GM23338 (cell line): Measurements from ENCODE around the gene CFLAR. TPM values are rescaled to one million over a fixed set of nuclear protein-coding genes. Genes with fewer than 3 reads are reported as not detected.

Source experiments
- ATAC-seq: fragments of 200-7000 bp; cut with Tn5 transposase; 3 replicates; pipeline ENCODE4 v1.9.1; 2020
- DNase-seq: peaks from one replicate; pipeline ENCODE4 v3.0.0-alpha.2; 2015; ENCODE audit warnings: low spot score
- H2AFZ ChIP-seq: fragments of 200-600 bp; sonication (generic); 2 replicates; pipeline ENCODE4 v1.8.0; 2016; ENCODE audit warnings: antibody characterized with exemption, mild to moderate bottlenecking, moderate library complexity
- H3F3A ChIP-seq: fragments of 200-600 bp; sonication (generic); replicated peaks from 2 replicates; pipeline ENCODE4 v1.8.0; 2017; ENCODE audit warnings: antibody characterized with exemption, mixed run types, low read depth
- H3K27ac ChIP-seq: fragments of 200-600 bp; sonication (generic); 2 replicates; pipeline ENCODE4 v1.6.1; 2016; ENCODE audit warnings: low read depth
- H3K27me3 ChIP-seq: fragments of 200-600 bp; sonication (generic); 2 replicates; pipeline ENCODE4 v1.8.0; 2016; ENCODE audit warnings: mild to moderate bottlenecking, mixed run types, moderate library complexity; ENCODE audit not compliant: insufficient read depth
- H3K36me3 ChIP-seq: fragments of 200-600 bp; sonication (generic); 2 replicates; pipeline ENCODE4 v1.8.0; 2016; ENCODE audit warnings: mild to moderate bottlenecking; ENCODE audit not compliant: insufficient read depth
- H3K4me1 ChIP-seq: fragments of 200-600 bp; sonication (generic); 2 replicates; pipeline ENCODE4 v1.8.0; 2016; ENCODE audit warnings: mild to moderate bottlenecking, moderate library complexity; ENCODE audit not compliant: insufficient read depth
- H3K4me2 ChIP-seq: fragments of 200-600 bp; sonication (generic); 2 replicates; pipeline ENCODE4 v1.7.1; 2017; ENCODE audit warnings: mixed run types
- H3K4me3 ChIP-seq: fragments of 200-600 bp; sonication (generic); 2 replicates; pipeline ENCODE4 v1.6.1; 2016; ENCODE audit warnings: mixed run types
- H3K79me2 ChIP-seq: fragments of 200-600 bp; sonication (generic); replicated peaks from 2 replicates; pipeline ENCODE4 v1.8.0; 2017; ENCODE audit warnings: mild to moderate bottlenecking; ENCODE audit not compliant: insufficient read depth
- H3K9me2 ChIP-seq: fragments of 200-600 bp; sonication (generic); 2 replicates; pipeline ENCODE4 v1.8.0; 2017; ENCODE audit not compliant: insufficient read depth
- H4K20me1 ChIP-seq: fragments of 200-600 bp; sonication (generic); replicated peaks from 2 replicates; pipeline ENCODE4 v1.8.0; 2017; ENCODE audit warnings: mild to moderate bottlenecking; ENCODE audit not compliant: insufficient read depth
- H3K27ac Mint-ChIP-seq: 2 replicates; pipeline ENCODE4 v1.8.0; 2020; ENCODE audit warnings: inconsistent platforms, mild to moderate bottlenecking, moderate library complexity, mixed read lengths
- H3K27me3 Mint-ChIP-seq: 3 replicates; pipeline ENCODE4 v1.8.0; 2022; ENCODE audit warnings: low read depth, mild to moderate bottlenecking, moderate library complexity, mixed read lengths, inconsistent platforms; ENCODE audit not compliant: insufficient read depth, poor library complexity
- H3K36me3 Mint-ChIP-seq: 3 replicates; pipeline ENCODE4 v1.8.0; 2021; ENCODE audit warnings: low read depth, mild to moderate bottlenecking, inconsistent platforms, moderate library complexity, mixed read lengths
- H3K4me1 Mint-ChIP-seq: 3 replicates; pipeline ENCODE4 v1.8.0; 2020; ENCODE audit warnings: mild to moderate bottlenecking, inconsistent platforms, mixed read lengths
- H3K4me3 Mint-ChIP-seq: 3 replicates; pipeline ENCODE4 v1.8.0; 2021; ENCODE audit warnings: moderate library complexity, mild to moderate bottlenecking, inconsistent platforms, mixed read lengths
- H3K9me3 Mint-ChIP-seq: 3 replicates; pipeline ENCODE4 v1.8.0; 2020; ENCODE audit warnings: moderate library complexity, mild to moderate bottlenecking, inconsistent platforms, mixed read lengths
- CREB1 ChIP-seq: fragments of 250-450 bp; sonication (Bioruptor Pico); IDR thresholded peaks from 2 replicates; pipeline ENCODE4 v1.5.0; 2020; ENCODE audit warnings: low read depth, mild to moderate bottlenecking, moderate library complexity
- CTCF ChIP-seq, 2 experiments: fragments of 200-600 bp in 1 of 2; sonication (generic) in 1 of 2; conservative IDR thresholded peaks; 2 replicates each; pipeline versions ENCODE4 v1.5.1 to v1.6.1; 2016 to 2017; ENCODE audit warnings: antibody characterized with exemption in 2 of 2, low read depth in 2 of 2, mild to moderate bottlenecking in 2 of 2, moderate library complexity in 1 of 2
- EZH2 ChIP-seq: fragments of 200-600 bp; sonication (generic); IDR thresholded peaks from one replicate; pipeline ENCODE4 v1.8.0; 2017; ENCODE audit warnings: antibody characterized with exemption, mild to moderate bottlenecking, low read depth; ENCODE audit not compliant: unreplicated experiment
- EZH2phosphoT487 ChIP-seq: fragments of 200-600 bp; sonication (generic); IDR thresholded peaks from one replicate; pipeline ENCODE4 v1.8.1; 2018; ENCODE audit warnings: antibody characterized with exemption; ENCODE audit not compliant: unreplicated experiment
- JUNB ChIP-seq: IDR thresholded peaks from one replicate; pipeline ENCODE4 v1.6.1; 2016; ENCODE audit warnings: antibody characterized with exemption; ENCODE audit not compliant: unreplicated experiment
- NANOG ChIP-seq: IDR thresholded peaks from 2 replicates; pipeline ENCODE4 v1.6.1; 2016; ENCODE audit warnings: antibody characterized with exemption, borderline replicate concordance
- POLR2AphosphoS5 ChIP-seq: IDR thresholded peaks from 2 replicates; pipeline ENCODE4 v1.6.1; 2016; ENCODE audit warnings: antibody characterized with exemption, low read depth
- STAT1 ChIP-seq: IDR thresholded peaks from one replicate; pipeline ENCODE4 v1.6.1; 2016; ENCODE audit warnings: antibody characterized with exemption; ENCODE audit not compliant: unreplicated experiment
- ZNF114 ChIP-seq: fragments of 250-450 bp; sonication (Bioruptor Pico); IDR thresholded peaks from 2 replicates; pipeline ENCODE4 v1.5.0; 2020; ENCODE audit warnings: mild to moderate bottlenecking, moderate library complexity
- ZNF331 ChIP-seq: fragments of 250-450 bp; sonication (Bioruptor Pico); IDR thresholded peaks from 2 replicates; pipeline ENCODE4 v1.5.0; 2020; ENCODE audit warnings: low read depth, mild to moderate bottlenecking, moderate library complexity
- polyA plus RNA-seq: library from polyadenylated mRNA; unstranded; fragments of >200 nt; fragmentation: Nextera tagmentation; extraction: Ambion mirVana; gene quantifications from 2 replicates; pipeline ENCODE4 v1.2.1, GENCODE V29; 2016
- total RNA-seq: library from RNA; depleted of rRNA; stranded (reverse); fragments of >200 nt; shearing (Covaris generic); gene quantifications from 2 replicates; pipeline ENCODE4 v1.2.3, GENCODE V29; 2014
- TF ChIP-seq, protein P1 (sequence below): IDR thresholded peaks from one replicate; pipeline ENCODE4 v1.6.1; 2018; ENCODE audit warnings: antibody characterized with exemption; ENCODE audit not compliant: unreplicated experiment
- TF ChIP-seq, protein P2 (sequence below): IDR thresholded peaks from 2 replicates; pipeline ENCODE4 v1.6.1; 2016; ENCODE audit warnings: antibody characterized with exemption

The CFLAR gene
- total and polyA plus RNA-seq, 2 experiments from 2014 or later, result 10.1 to 15.1 TPM

DNA sequence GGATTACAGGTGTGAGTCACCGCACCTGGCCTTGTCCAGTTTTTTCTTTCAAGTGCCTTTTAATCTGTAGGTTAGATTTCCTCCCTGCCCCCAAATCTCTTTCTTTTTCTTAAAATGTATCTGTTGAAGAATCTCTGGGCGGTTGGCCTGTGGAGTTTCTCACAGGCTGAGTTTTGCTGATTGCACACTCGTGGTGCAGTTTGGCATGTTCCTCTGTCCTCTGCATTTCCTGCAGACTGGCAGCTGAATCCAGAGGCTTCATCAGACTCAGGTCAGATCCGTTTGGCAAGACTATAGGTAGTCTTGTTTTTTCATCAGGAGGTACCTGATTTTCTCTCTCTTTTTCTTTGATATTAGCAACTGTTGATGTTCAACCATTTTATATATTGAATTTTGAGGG is 72.5 kb downstream of the CFLAR start (continued):
- TF ChIP-seq EZH2 (no peak), CREB1 (no peak), EZH2phosphoT487 (no peak), JUNB (no peak), POLR2AphosphoS5 (no peak), NANOG (no peak), ZNF114 (CRISPR knock-in tag) (no peak), ZNF331 (no peak)
- TF ChIP-seq, protein P1, sequence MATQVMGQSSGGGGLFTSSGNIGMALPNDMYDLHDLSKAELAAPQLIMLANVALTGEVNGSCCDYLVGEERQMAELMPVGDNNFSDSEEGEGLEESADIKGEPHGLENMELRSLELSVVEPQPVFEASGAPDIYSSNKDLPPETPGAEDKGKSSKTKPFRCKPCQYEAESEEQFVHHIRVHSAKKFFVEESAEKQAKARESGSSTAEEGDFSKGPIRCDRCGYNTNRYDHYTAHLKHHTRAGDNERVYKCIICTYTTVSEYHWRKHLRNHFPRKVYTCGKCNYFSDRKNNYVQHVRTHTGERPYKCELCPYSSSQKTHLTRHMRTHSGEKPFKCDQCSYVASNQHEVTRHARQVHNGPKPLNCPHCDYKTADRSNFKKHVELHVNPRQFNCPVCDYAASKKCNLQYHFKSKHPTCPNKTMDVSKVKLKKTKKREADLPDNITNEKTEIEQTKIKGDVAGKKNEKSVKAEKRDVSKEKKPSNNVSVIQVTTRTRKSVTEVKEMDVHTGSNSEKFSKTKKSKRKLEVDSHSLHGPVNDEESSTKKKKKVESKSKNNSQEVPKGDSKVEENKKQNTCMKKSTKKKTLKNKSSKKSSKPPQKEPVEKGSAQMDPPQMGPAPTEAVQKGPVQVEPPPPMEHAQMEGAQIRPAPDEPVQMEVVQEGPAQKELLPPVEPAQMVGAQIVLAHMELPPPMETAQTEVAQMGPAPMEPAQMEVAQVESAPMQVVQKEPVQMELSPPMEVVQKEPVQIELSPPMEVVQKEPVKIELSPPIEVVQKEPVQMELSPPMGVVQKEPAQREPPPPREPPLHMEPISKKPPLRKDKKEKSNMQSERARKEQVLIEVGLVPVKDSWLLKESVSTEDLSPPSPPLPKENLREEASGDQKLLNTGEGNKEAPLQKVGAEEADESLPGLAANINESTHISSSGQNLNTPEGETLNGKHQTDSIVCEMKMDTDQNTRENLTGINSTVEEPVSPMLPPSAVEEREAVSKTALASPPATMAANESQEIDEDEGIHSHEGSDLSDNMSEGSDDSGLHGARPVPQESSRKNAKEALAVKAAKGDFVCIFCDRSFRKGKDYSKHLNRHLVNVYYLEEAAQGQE, result no peak
- TF ChIP-seq, protein P2, sequence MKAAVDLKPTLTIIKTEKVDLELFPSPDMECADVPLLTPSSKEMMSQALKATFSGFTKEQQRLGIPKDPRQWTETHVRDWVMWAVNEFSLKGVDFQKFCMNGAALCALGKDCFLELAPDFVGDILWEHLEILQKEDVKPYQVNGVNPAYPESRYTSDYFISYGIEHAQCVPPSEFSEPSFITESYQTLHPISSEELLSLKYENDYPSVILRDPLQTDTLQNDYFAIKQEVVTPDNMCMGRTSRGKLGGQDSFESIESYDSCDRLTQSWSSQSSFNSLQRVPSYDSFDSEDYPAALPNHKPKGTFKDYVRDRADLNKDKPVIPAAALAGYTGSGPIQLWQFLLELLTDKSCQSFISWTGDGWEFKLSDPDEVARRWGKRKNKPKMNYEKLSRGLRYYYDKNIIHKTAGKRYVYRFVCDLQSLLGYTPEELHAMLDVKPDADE, result no peak

DNA sequence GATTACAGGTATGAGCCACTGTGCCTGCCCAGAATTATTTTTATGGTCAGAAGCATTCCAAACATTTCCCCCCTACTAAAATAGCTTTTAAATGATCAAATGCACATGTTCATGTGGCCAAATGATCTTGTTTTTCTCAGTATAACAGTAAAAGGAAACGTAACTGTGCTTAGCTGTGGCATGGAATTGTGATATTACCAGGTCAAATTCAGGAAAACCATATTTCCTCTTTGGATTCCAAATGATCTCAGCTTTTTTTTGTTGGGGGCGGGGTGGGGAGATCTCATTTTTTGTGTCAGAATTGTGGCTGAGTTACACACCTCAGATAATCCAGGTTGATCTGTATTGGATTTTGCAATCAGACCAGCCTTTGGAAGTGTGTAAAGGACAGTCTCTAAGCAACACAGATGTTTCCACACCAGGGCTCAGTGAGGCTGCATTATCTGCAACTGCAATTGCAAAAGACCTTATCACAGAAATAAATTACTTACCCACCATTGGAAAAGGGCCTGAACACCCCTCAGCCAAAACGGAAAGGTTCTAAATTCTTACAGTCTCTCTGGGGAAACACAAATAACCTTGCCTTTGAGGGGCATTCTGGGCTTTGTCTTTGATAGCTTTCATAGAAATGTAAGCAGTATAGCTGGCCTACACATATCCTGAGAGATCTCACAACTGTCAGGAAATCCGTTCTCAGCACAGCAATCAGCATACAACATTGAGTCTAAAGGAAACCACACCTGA is 75.3 kb downstream of the CFLAR start:
- H4K20me1 ChIP-seq, result no peaks in the 10 kb centered on the region
- H3K4me3 Mint-ChIP-seq, result no peak overlapping the region
- no peaks in the 10 kb centered on the region for H3F3A ChIP-seq
- H3K27ac ChIP-seq, result no peak overlapping the region
- H3K27ac Mint-ChIP-seq, result no peak overlapping the region
- H3K4me3 ChIP-seq, result no peak overlapping the region
- H3K27me3 Mint-ChIP-seq, result peaks cover 3% of the 10 kb centered on the region
- DNase-seq (no peak), ATAC-seq (no peak)
- no peaks in the 10 kb centered on the region for H3K4me1 Mint-ChIP-seq
- no peaks in the 10 kb centered on the region for H3K36me3 ChIP-seq
- H2AFZ ChIP-seq, result no peak overlapping the region
- no peaks in the 10 kb centered on the region for H3K27me3 ChIP-seq
- H3K9me3 Mint-ChIP-seq, result no peaks in the 10 kb centered on the region
- H3K36me3 Mint-ChIP-seq, result peaks cover 6% of the 10 kb centered on the region; the same call in 2 of the 3 replicates
- H3K79me2 ChIP-seq, result no peaks in the 10 kb centered on the region
- no peaks in the 10 kb centered on the region for H3K4me1 ChIP-seq
- H3K9me2 ChIP-seq, result no peaks in the 10 kb centered on the region
- no peak overlapping the region for H3K4me2 ChIP-seq
- TF ChIP-seq EZH2phosphoT487 (no peak), NANOG (no peak), ZNF114 (CRISPR knock-in tag) (no peak), JUNB (no peak), EZH2 (no peak), CTCF (conservative IDR thresholded peaks at IDR 0.05; ENCODE audit: low read depth in 2 of 2) (no peak), STAT1 (no peak)
- TF ChIP-seq, protein P1, result no peak
